HG02759 (cell line): ENCODE data around the gene RXRA.

Experiments
- ATAC-seq: cut with Tn5 transposase; IDR thresholded peaks from one replicate; pipeline ENCODE4 v1.9.1; 2021; ENCODE audit warnings: mild to moderate bottlenecking, moderate library complexity; ENCODE audit not compliant: unreplicated experiment

Gene RXRA

GRCh38 chr9:134365115-134365596 lies 38.9 kb downstream of the RXRA start:
- ATAC-seq, result no peak

GRCh38 chr9:134365791-134366222 lies 39.6 kb downstream of the RXRA start:
- no peak for ATAC-seq

- no peak for ATAC-seq
Observed at GRCh38 chr9:134366223-134367031, 40.2 kb downstream of the RXRA start.

GRCh38 chr9:134367061-134367460 lies 40.8 kb downstream of the RXRA start:
- no peak for ATAC-seq

GRCh38 chr9:134367791-134368490 lies 41.7 kb downstream of the RXRA start:
- no peak for ATAC-seq

- ATAC-seq, result no peak
Observed at GRCh38 chr9:134368571-134368970, 42.3 kb downstream of the RXRA start.

- no peak for ATAC-seq
Observed at GRCh38 chr9:134369416-134370212, 43.4 kb downstream of the RXRA start.

GRCh38 chr9:134370213-134370492 lies 43.9 kb downstream of the RXRA start:
- no peak for ATAC-seq

GRCh38 chr9:134370638-134371037 lies 44.4 kb downstream of the RXRA start:
- no peak for ATAC-seq

- ATAC-seq, result no peak
Observed at GRCh38 chr9:134371731-134372130, 45.5 kb downstream of the RXRA start.

GRCh38 chr9:134372581-134373267 lies 46.5 kb downstream of the RXRA start:
- no peak for ATAC-seq

GRCh38 chr9:134373269-134373668 lies 47.0 kb downstream of the RXRA start:
- ATAC-seq, result no peak

- no peak for ATAC-seq
Observed at GRCh38 chr9:134373953-134374300, 47.7 kb downstream of the RXRA start.

- ATAC-seq, result no peak
Observed at GRCh38 chr9:134374301-134375010, 48.2 kb downstream of the RXRA start.

GRCh38 chr9:134375011-134375390 lies 48.7 kb downstream of the RXRA start:
- no peak for ATAC-seq

GRCh38 chr9:134375430-134376385 lies 49.5 kb downstream of the RXRA start:
- ATAC-seq, result no peak

- ATAC-seq, result no peak
Observed at GRCh38 chr9:134376386-134377142, 50.3 kb downstream of the RXRA start.

- ATAC-seq, result no peak
Observed at GRCh38 chr9:134377143-134377484, 50.9 kb downstream of the RXRA start.

- ATAC-seq, result no peak
Observed at GRCh38 chr9:134377976-134378375, 51.7 kb downstream of the RXRA start.
